Activated CD8-positive, alpha-beta memory T cell treated with anti-CD3 and anti-CD28 coated beads, Interleukin-2, amount 50 U/mL, for 4 hours (primary cell): ENCODE measurements around the gene INTS14.

Source experiments
- DNase-seq: peaks from one replicate; pipeline ENCODE4 v3.0.0-alpha.2; 2020

Gene INTS14

DNA sequence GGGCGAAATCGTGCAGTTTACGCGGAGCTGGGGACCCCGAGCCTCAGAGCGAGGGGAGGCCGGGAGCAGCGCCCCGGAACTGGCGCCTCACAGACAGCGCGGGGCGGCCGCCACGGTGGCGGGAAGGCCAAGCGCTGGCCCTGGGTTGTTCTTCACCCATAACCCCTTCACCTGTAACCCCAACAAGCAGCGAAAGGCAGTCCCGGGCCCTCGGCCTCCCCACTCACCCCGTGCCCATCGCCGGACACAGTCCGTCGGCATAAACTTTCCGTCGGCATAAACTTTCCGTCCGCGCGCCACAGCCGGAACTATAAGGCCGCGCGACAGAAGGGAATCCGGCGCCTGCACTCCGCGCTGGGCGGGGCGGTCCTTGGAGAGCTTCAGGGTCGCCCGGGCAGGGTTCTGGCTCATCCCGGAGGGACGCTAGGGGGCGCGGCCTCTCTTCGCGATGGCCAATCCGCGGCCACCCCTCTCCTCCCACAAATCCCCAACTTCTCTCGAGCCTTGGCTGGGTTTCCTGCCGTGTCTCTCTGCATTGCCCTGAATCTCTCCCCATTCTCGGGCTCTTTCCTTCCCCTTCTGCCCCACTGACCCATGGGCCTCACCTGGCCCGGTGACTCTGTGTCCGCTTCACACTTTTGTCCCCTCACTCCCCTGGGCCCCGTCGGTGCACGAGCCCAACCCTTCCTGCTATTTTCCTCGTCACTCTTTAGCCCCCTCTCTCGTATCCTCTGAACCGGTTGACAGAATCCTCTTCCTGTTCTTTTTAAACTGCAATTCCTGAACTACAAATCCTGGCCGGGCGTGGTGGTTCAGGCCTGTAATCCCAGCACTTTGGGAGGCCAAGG, at the start of gene INTS14:
Gene INTS14, minus strand, starts transcription at position 261 of the 848 bp plus-strand sequence. CDS start 3,751 bp downstream, outside the sequence.
- DNase-seq: peak; percentile 94

DNA sequence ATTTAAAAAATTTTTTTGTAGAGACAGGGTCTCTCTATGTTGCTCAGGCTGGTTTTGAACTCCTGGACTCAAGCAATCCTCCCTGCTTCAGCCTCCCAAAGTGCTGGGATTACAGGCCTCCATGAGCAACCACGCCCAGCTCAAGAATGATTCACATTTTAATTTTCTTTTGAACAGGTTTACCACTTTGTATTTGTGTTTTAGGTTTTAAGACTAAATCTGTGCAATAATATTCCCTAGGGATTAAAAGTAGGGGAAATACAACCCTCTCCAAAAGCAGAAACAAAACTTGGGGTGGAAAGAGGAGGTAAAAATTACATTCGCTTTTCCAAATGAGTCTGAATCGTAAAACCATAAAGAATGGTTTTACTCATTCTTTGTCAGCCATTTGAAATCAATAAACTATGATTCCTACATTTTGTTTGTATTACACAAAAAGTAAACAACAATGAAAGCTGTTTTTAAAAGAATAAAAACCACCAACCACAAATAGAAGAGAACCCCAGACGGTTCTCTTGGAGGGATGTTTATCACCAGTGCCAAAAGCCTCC, 48.6 kb upstream of the INTS14 start:
- DNase-seq: no peak

DNA sequence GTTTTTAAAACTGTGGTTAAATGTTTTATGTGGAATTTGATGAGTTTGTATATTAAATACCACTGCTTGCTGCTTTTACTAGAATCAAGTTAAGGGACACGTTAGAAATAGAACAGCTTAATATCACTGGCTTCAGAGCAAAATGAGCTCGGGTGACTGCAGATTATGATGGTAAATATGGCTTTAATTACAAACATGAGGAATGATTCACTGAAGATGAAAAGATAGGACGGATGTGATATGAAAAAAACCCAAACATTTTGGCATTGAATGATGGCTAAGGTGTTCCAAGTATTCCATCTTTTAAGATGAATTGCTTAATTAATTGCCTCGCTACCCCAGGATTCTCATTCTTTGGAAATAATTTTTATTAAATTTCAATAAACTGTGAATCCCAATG, 44.5 kb upstream of the INTS14 start:
- no peak for DNase-seq

DNA sequence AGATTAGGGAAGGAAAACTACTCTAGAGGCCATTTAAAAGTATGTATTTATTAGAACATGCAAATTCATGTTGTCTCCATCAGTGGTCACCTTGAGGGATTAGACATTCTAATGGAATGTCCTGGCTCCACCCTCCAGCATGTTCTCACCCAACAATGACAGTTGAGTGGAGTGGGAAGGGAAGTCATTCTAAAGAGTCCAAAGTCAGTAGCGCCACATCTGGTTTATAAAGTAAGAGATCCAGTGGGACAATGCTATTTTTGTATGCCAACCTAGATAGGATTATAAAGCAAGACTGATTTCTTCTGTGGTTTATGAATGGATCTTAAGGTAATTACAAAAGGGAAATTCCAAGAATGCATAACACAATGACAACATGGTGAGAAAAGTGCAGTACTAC, 44.1 kb upstream of the INTS14 start:
- no peak for DNase-seq

DNA sequence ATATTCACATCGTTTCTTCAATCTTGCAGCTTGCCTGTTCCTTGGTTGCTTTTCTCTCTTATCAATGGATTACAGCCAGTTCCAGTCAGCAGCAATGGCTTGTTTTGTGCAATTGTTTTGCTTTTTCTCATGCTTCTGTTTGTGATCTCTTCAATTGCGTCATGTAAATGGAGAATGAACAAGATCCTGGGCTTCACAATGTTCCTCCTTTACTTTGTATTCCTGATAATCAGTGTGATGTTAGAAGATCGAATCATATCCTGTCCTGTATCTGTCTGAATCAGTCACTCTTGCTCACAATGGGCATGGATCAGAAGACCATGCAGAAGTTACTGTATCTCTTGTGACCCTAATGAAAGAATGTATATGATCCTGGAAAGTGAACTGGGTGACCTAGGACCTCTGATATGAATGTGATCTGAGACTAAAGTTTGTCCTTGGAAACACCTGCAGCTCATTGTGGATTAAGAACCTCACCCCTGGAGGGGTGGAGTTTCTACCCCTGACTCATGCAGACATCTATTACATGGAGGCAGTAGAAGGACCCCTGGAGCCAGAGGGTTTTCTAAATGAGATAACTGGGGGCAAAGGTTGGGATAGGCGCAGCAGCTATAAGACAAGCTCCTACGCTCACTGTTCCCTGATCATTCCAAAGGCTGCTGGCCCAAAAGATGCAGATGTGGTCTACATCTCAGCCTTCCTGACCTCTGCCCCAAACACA, 43.0 kb upstream of the INTS14 start:
- DNase-seq: no peak

GRCh38 chr15:65653341-65653740, 42.4 kb upstream of the INTS14 start:
- no peak for DNase-seq

DNA sequence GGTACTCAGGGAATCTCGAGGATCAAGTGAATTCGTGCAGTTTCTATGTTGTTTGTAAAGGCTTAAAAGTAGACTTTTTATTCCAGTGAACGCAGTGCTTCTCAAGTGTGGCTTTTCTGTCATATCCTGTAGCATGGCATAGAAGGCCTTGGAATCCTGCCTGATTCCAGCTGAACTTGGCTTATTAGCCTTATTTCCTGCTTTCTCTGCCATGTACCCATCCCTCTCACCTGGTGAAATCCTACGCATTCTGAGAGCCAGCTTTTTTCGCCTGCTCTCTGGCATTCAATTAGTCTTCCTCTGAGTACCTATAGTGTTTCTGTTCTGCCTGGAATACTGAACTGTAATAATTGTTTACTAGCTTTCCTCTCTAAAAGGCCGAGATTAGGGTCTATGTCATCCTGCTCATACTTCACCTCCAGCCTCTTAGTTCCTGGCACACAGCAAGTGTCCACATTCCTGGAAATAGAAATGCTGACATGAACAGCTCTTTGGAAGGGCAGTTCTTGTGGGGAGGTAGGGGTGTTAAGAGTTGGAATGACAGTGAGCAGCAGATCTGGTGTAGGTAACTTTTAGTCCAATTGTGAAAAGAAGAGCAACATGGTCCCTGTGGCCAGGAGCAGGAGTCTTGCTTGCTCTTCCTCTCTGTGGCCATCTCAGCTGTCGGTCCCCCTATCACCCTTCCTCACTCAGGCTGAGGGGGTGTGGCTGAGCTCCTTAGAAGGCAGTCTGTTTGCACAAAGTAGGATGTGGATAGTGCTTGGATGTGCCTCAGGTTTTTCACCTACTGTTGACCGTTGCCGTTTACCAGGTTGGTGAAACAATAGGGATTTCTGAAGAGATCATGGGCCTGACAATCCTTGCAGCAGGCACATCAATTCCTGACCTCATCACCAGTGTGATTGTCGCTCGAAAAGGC, 41.2 kb upstream of the INTS14 start:
- no peak for DNase-seq

- no peak for DNase-seq
These were observed 40.1 kb upstream of the INTS14 start for GRCh38 chr15:65651042-65651322.

DNA sequence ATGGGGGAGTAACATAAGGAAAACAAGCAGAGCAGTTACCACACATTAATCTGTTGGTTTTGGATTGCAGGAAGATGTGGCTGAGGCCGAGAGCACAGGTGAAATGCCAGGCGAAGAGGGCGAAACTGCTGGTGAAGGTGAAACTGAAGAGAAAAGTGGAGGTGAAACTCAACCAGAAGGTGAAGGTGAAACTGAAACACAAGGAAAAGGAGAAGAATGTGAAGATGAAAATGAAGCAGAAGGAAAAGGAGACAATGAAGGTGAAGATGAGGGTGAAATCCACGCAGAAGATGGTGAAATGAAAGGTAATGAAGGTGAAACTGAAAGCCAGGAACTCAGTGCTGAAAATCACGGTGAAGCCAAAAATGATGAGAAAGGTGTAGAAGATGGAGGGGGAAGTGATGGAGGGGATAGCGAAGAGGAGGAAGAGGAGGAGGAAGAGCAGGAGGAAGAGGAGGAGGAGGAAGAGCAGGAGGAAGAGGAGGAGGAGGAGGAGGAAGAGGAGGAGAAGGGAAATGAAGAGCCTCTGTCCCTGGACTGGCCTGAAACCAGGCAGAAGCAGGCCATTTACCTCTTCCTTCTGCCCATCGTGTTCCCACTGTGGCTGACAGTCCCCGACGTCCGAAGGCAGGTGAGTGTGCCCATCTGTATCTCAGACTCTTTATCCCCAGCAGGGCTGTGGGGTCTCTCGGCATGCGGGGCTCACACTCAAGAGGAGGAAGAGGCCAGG, 39.5 kb upstream of the INTS14 start:
- no peak for DNase-seq

GRCh38 chr15:65646486-65646885, 35.6 kb upstream of the INTS14 start:
- DNase-seq: no peak

DNA sequence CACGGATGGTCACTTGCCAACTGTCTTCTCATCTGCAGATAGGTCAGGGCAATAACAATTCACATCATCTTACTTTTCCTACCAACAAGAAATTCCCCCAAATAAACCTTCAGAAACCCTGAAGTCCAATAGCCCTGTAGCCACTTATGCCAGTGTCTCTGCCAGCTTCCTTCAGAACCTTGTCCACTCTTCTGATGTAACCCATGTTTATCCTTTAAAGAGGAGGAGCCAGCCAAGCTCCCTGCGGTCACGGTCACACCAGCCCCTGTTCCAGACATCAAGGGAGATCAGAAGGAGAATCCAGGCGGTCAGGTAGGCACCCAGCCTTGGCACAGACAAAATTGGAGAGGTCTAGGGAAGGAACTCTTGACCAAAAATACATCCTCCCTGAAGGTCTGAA, 34.5 kb upstream of the INTS14 start:
- no peak for DNase-seq

DNA sequence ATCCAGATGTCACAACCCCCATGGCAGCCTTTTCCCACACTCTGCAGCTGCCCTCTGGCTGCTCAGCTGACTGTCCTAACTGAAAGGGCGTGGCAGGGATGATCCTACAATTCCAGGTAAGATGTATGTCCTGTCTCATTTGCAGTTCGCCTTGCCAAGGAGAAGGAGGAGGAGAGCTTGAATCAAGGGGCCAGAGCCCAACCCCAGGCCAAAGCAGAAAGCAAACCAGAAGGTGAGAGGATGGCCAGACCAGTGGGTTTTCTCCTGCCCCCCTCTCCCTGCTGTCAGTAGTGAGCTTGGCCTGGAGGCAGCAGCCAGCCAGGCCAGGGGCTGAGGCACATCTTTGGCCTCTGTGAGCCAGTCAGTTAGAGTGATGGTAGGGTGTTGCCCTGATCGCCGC, 33.4 kb upstream of the INTS14 start:
- no peak for DNase-seq

DNA sequence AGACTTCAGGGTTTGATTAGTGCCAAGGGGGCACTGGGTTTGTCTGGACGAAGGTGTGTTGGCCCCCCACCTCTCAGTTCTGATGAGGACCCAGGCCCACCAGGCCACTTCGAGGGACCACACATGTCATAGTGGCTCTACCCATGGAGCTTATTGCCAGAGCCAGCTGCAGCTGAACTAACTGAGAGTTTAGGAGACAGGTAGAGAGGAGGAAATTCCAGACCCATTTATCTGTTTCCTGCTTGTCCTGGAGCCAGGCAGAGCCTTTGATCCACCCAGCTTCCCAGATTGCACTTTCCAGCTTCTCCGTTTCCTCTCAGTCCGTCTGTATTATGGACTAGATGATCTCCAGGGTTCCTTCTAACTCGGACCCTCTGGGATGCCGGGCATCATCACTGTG, 31.7 kb upstream of the INTS14 start:
- DNase-seq: no peak

DNA sequence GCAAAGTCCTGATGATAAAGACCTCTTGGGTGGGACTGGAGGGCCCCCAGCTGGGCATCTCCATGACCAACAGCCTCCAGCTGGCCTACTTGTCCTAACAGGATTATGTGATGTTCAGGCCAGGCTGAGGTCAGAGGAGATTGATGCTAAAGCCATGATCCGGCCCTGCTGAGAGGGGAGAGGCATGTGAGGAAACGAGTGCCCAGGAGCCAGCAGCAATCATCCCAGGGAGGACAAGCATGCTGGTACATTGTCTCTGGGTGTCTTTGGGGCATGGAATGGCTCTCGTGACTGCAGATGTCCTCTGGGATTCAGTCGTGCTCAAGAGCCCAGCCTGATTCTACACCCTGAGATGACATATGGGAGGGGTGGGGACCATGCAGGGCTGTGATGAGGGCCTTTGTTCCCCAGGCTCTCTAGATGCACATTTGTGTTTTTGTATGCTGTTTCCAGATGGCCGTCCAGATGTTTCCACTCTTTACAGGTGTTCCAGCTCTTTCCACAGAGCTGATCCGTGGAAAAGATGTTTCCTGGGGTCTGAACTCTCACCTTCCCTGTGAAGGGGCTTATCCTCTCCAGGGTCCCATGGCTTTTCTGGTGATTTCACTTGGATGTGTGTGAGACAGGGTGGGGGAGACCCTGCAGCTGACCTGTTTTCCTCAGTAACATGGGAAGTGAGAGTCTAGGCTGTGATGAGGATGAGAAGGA, 31.0 kb upstream of the INTS14 start:
- no peak for DNase-seq

GRCh38 chr15:65639509-65639908, 28.6 kb upstream of the INTS14 start:
- no peak for DNase-seq

GRCh38 chr15:65638681-65639089, 27.8 kb upstream of the INTS14 start:
- no peak for DNase-seq

DNA sequence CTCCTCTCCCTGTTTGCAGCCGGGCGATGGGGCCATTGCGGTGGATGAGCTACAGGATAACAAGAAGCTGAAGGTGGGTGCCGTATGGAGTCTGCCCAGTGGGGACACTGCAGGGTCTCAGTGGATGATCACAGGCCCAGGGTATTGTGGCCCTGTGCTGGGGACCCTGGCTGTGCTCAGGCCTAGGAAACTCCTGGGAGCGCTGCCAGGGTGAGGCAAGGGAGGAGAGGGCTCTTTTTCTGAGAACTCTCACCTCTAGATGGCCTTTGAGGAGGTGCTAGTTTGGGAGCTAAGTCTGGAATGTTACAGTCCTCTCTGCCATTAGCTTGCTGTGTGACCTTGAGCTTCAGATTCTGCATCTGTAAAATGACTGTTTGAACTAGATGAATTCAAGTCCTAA, 27.2 kb upstream of the INTS14 start:
- DNase-seq: no peak

DNA sequence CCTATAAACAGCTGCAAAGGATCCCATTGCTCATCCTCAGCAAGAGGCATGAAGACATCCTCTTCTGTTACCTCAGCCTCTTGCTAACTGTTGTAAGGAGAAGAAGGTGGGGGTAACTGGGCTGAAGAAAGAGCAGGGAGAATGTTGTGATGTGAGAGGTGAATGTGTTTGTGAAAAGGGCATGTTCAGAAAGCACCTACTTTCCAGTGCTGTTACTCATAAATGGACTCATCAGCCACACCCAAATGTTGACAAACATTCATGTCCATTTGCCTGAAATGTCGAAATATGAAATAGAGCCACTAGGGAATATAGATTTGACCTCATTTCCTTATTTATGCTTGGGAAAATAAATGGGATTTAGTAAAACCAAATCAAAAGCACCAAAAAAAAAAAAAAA, 23.4 kb upstream of the INTS14 start:
- no peak for DNase-seq

GRCh38 chr15:65633752-65634151, 22.8 kb upstream of the INTS14 start:
- no peak for DNase-seq

DNA sequence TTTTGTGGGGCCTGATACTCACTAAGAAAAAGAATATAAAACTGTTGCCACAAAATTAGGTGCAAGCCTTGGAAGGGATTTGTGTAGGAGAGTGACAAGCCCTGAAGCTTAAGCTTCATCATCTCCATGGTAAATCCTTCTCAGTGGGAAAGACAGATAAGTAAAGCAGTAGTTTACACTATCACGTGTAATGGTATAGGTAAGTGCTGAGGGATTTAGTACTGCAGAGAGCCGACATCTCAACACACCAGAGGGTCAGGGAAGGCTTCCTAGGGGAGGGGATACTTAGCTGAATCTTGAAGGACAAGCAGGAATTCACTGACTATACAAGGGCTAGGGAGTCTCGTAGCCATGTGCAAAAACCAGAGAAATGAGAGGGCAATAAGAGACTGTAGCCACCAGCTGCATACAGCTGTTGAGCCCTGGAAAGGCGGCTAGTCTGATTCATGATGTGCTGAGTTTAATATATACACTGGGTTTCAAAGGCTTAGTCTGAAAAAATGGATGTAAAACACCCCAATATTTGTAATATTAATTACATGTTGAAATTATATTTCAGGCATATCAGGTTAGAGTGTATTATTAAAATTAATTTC, 21.9 kb upstream of the INTS14 start:
- DNase-seq: no peak

GRCh38 chr15:65631503-65631902, 20.6 kb upstream of the INTS14 start:
- no peak for DNase-seq
